Muscle of leg (tissue), 11 donors: ENCODE results near the gene ARID5B. TPM values are rescaled to one million over a fixed set of nuclear protein-coding genes. Genes with fewer than 3 reads are reported as not detected.
A peak's percentile ranks its signal among the peaks of the same experiment; 100 is the strongest.

Source experiments
- DNase-seq: peaks from one replicate; pipeline ENCODE4 v3.0.0; 2013
- H3K27ac ChIP-seq: one replicate; pipeline ENCODE4 v1.5.1; 2013; ENCODE audit warnings: mild to moderate bottlenecking, low read length, control low read depth
- H3K27me3 ChIP-seq: one replicate; pipeline ENCODE4 v1.6.1; 2013; ENCODE audit warnings: low read length; ENCODE audit not compliant: control insufficient read depth, insufficient read depth
- H3K36me3 ChIP-seq: one replicate; pipeline ENCODE4 v1.6.1; 2013; ENCODE audit warnings: low read length; ENCODE audit not compliant: control insufficient read depth, insufficient read depth
- H3K4me1 ChIP-seq: one replicate; pipeline ENCODE4 v1.6.1; 2013; ENCODE audit warnings: low read length; ENCODE audit not compliant: control insufficient read depth, insufficient read depth
- H3K4me3 ChIP-seq: one replicate; pipeline ENCODE4 v1.5.1; 2013; ENCODE audit warnings: low read length, control low read depth
- H3K9me3 ChIP-seq: replicated peaks from 2 replicates; pipeline ENCODE4 v1.6.1; 2013; ENCODE audit warnings: low read depth, low read length; ENCODE audit not compliant: control insufficient read depth
- WGBS: methylation state at CpG from one replicate; pipeline ENCODE4 v1.1.5; 2013; ENCODE audit warnings: missing lambda C conversion rate; ENCODE audit not compliant: insufficient coverage; 5-methylcytosine and 5-hydroxymethylcytosine counted together
- polyA plus RNA-seq, 8 donors: library from polyadenylated mRNA; unstranded; fragments of 120-200 nt; gene quantifications; one replicate each; pipeline versions ENCODE4 v1.2.1 to v1.2.3, GENCODE V29; 2013; ENCODE audit warnings: inconsistent platforms in 1 of 8, low replicate concordance in 1 of 8; ENCODE audit not compliant: insufficient read length in 8 of 8, insufficient read depth in 1 of 8
- total RNA-seq: library from RNA; stranded (reverse); fragments of 120-200 nt; gene quantifications from one replicate; pipeline ENCODE4 v1.2.4, GENCODE V29; 2013

Gene ARID5B
- total and polyA plus RNA-seq, 9 donors = 10.3 to 24.2 (median 15.2) TPM

GRCh38 chr10:62109587-62110293 lies 208.2 kb downstream of the ARID5B start:
- H3K9me3 ChIP-seq = no peaks in the 10 kb centered on the region
- WGBS = no CpG with 5 or more reads among the region's 1 CpG
- no peak overlapping the region for H3K27ac ChIP-seq
- no peak overlapping the region for H3K4me3 ChIP-seq
- no peaks in the 10 kb centered on the region for H3K36me3 ChIP-seq
- peaks cover 5% of the 10 kb centered on the region for H3K4me1 ChIP-seq
- peak; percentile 62 for DNase-seq
- H3K27me3 ChIP-seq = no peaks in the 10 kb centered on the region

GRCh38 chr10:62112300-62112699 lies 210.8 kb downstream of the ARID5B start:
- H3K36me3 ChIP-seq = no peaks in the 10 kb centered on the region
- no peak overlapping the region for H3K4me3 ChIP-seq
- no peaks in the 10 kb centered on the region for H3K27me3 ChIP-seq
- DNase-seq = no peak
- no peaks in the 10 kb centered on the region for H3K9me3 ChIP-seq
- peaks cover 5% of the 10 kb centered on the region for H3K4me1 ChIP-seq
- no peak overlapping the region for H3K27ac ChIP-seq

- H3K4me1 ChIP-seq = peaks cover 5% of the 10 kb centered on the region
- H3K4me3 ChIP-seq = no peak overlapping the region
Observed at GRCh38 chr10:62112963-62113362, 211.5 kb downstream of the ARID5B start.

GRCh38 chr10:62113680-62114079 lies 212.2 kb downstream of the ARID5B start:
- no peaks in the 10 kb centered on the region for H3K27me3 ChIP-seq
- DNase-seq = no peak
- no peaks in the 10 kb centered on the region for H3K36me3 ChIP-seq
- H3K4me1 ChIP-seq = peaks cover 5% of the 10 kb centered on the region
- H3K27ac ChIP-seq = no peak overlapping the region
- H3K9me3 ChIP-seq = no peaks in the 10 kb centered on the region
- H3K4me3 ChIP-seq = no peak overlapping the region
- 71% methylated on average over 1 of the region's 4 CpGs for WGBS

More at GRCh38 chr10:62112963-62113362, 211.5 kb downstream of the ARID5B start:
- no peak overlapping the region for H3K27ac ChIP-seq
- H3K27me3 ChIP-seq = no peaks in the 10 kb centered on the region
- H3K9me3 ChIP-seq = no peaks in the 10 kb centered on the region
- WGBS = 100% methylated on average over 2 of the region's 4 CpGs
- DNase-seq = no peak
- no peaks in the 10 kb centered on the region for H3K36me3 ChIP-seq

- Histone ChIP-seq H3K36me3 (no peaks in the 10 kb centered on the region), H3K9me3 (no peaks in the 10 kb centered on the region), H3K27ac (no peak overlapping the region), H3K4me3 (no peak overlapping the region), H3K4me1 (no peaks in the 10 kb centered on the region), H3K27me3 (no peaks in the 10 kb centered on the region)
- DNase-seq = no peak
- WGBS = no CpG with 5 or more reads among the region's 4 CpGs
Observed at GRCh38 chr10:62115321-62115720, 213.8 kb downstream of the ARID5B start.

- WGBS = no CpG with 5 or more reads among the region's 5 CpGs
Observed at GRCh38 chr10:62115842-62116241, 214.3 kb downstream of the ARID5B start.

GRCh38 chr10:62116896-62117295 lies 215.4 kb downstream of the ARID5B start:
- no peaks in the 10 kb centered on the region for H3K27me3 ChIP-seq
- no CpG with 5 or more reads among the region's 6 CpGs for WGBS
- no peak for DNase-seq
- no peak overlapping the region for H3K27ac ChIP-seq
- H3K9me3 ChIP-seq = no peaks in the 10 kb centered on the region
- no peak overlapping the region for H3K4me3 ChIP-seq
- no peaks in the 10 kb centered on the region for H3K36me3 ChIP-seq
- H3K4me1 ChIP-seq = no peaks in the 10 kb centered on the region

More at GRCh38 chr10:62115842-62116241, 214.3 kb downstream of the ARID5B start:
- H3K4me1 ChIP-seq = no peaks in the 10 kb centered on the region
- H3K27ac ChIP-seq = no peak overlapping the region
- no peak overlapping the region for H3K4me3 ChIP-seq
- H3K36me3 ChIP-seq = no peaks in the 10 kb centered on the region
- DNase-seq = no peak
- H3K27me3 ChIP-seq = no peaks in the 10 kb centered on the region
- no peaks in the 10 kb centered on the region for H3K9me3 ChIP-seq

- Histone ChIP-seq H3K36me3 (no peaks in the 10 kb centered on the region), H3K9me3 (peaks cover 2% of the 10 kb centered on the region), H3K4me3 (no peak overlapping the region), H3K27ac (no peak overlapping the region), H3K27me3 (no peaks in the 10 kb centered on the region), H3K4me1 (no peaks in the 10 kb centered on the region)
- no peak for DNase-seq
- no CpG with 5 or more reads among the region's 1 CpG for WGBS
Observed at GRCh38 chr10:62121187-62121530, 219.7 kb downstream of the ARID5B start.

GRCh38 chr10:62127975-62128374 lies 226.5 kb downstream of the ARID5B start:
- DNase-seq = no peak
- H3K4me1 ChIP-seq = no peaks in the 10 kb centered on the region
- no peak overlapping the region for H3K4me3 ChIP-seq
- H3K27me3 ChIP-seq = no peaks in the 10 kb centered on the region
- whole genome bisulfite sequencing = 90% methylated on average over 1 of the region's 2 CpGs
- peaks cover 4% of the 10 kb centered on the region for H3K9me3 ChIP-seq
- H3K27ac ChIP-seq = no peak overlapping the region
- H3K36me3 ChIP-seq = no peaks in the 10 kb centered on the region

- Histone ChIP-seq H3K9me3 (peaks cover 4% of the 10 kb centered on the region), H3K36me3 (no peaks in the 10 kb centered on the region), H3K4me1 (no peaks in the 10 kb centered on the region), H3K27me3 (no peaks in the 10 kb centered on the region), H3K27ac (peak overlapping the region; percentile 53), H3K4me3 (no peak overlapping the region)
- DNase-seq = peak; percentile 30
- WGBS = no CpG with 5 or more reads among the region's 3 CpGs
Observed at GRCh38 chr10:62130948-62131347, 229.4 kb downstream of the ARID5B start.

- DNase-seq = no peak
- no peaks in the 10 kb centered on the region for H3K4me1 ChIP-seq
- H3K9me3 ChIP-seq = peaks cover 4% of the 10 kb centered on the region
- H3K27ac ChIP-seq = no peak overlapping the region
- no peak overlapping the region for H3K4me3 ChIP-seq
- no peaks in the 10 kb centered on the region for H3K27me3 ChIP-seq
- WGBS = no CpG with 5 or more reads among the region's 4 CpGs
- H3K36me3 ChIP-seq = no peaks in the 10 kb centered on the region
Observed at GRCh38 chr10:62131724-62132123, 230.2 kb downstream of the ARID5B start.
